SU-DHL-6 (cell line): ENCODE results near the gene PHTF2.

Experiments used
- CTCF ChIP-seq: fragments of 200-600 bp; sonication (generic); IDR thresholded peaks from one replicate; pipeline ENCODE4 v1.5.1; 2017; ENCODE audit warnings: antibody characterized with exemption, mild to moderate bottlenecking, low read length, moderate library complexity; ENCODE audit not compliant: insufficient read depth, poor library complexity, severe bottlenecking
- EZH2phosphoT487 ChIP-seq: fragments of 200-600 bp; sonication (generic), shearing (Covaris generic); conservative IDR thresholded peaks from 2 replicates; pipeline ENCODE4 v1.6.1; 2018; ENCODE audit warnings: mild to moderate bottlenecking, antibody characterized with exemption, low read length, moderate library complexity, mixed read lengths

- TF ChIP-seq CTCF (no peak), EZH2phosphoT487 (no peak)
Observed at GRCh38 chr7:77827999-77828398, 29.4 kb downstream of the PHTF2 start.
